ENCODE data around the gene POU3F1.

- TF ChIP-seq CTCF (IDR thresholded peaks at IDR 0.05; ENCODE audit: insufficient read depth, low read length, poor library complexity, severe bottlenecking) (no peak), EZH2phosphoT487 (conservative IDR thresholded peaks at IDR 0.05; ENCODE audit: low read length) (no peak)
Observed at GRCh38 chr1:38089712-38090360, 43.2 kb upstream of the POU3F1 start.

Data from SU-DHL-6 (cell line).